Left kidney (tissue), 2 donors: Measurements from ENCODE around the gene SHMT2. TPM values are rescaled to one million over a fixed set of nuclear protein-coding genes. Genes with fewer than 3 reads are reported as not detected.

Experiments used
- DNase-seq: peaks from one replicate; pipeline ENCODE4 v3.0.0-alpha.2; 2013
- polyA plus RNA-seq: library from polyadenylated mRNA; unstranded; fragments of 120-200 nt; gene quantifications from one replicate; pipeline ENCODE4 v1.2.1, GENCODE V29; 2013; ENCODE audit not compliant: insufficient read length

The SHMT2 gene
- polyA plus RNA-seq, 1 donor = 71.6 TPM

DNA sequence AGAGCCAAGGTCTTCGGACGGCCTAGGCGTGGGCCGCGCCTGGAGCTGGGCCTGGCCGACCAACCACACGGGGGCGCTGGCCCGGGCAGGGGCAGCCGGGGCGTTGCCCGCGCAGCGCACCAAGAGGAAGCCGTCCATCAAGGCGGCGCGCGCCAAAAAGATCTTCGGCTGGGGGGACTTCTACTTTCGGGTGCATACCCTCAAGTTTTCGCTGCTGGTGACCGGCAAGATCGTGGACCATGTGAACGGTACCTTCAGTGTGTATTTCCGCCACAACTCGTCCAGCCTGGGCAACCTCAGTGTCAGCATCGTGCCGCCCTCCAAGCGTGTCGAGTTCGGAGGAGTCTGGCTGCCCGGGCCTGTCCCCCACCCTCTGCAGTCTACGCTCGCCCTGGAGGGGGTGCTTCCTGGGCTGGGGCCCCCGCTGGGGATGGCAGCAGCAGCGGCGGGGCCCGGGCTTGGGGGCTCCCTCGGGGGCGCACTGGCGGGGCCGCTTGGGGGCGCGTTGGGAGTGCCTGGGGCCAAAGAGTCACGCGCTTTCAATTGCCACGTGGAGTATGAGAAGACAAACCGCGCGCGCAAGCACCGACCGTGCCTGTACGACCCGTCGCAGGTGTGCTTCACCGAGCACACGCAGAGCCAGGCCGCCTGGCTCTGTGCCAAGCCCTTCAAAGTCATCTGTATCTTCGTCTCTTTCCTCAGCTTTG lies 4.4 kb upstream of the SHMT2 start:
- no peak for DNase-seq

DNA sequence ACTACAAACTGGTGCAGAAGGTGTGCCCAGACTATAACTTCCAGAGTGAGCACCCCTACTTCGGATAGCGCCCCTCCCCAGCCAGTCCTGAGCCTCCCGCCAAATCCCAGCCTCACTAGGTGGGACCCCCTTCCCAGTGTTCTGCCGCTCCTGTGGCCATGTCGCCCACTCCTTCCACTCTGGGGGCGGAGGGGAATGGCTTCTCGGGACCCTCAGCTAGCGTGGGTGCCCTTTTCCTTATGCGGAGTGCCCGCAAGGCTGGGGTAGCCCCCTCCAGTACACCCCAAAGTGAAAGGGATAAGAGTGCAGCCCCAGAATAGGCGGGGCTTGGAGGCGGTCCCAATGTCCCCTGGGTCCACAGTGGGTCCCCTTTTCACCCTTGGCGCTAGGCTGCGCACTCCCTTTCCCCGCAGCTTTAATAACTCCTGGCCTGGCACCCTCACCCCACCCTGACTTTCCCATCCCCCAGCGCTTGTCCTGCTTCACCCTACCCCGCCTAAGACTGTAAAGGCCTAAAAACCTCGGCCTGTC lies 3.8 kb upstream of the SHMT2 start:
- DNase-seq = no peak

GRCh38 chr12:57226588-57227314 lies 2.8 kb upstream of the SHMT2 start:
- no peak for DNase-seq

DNA sequence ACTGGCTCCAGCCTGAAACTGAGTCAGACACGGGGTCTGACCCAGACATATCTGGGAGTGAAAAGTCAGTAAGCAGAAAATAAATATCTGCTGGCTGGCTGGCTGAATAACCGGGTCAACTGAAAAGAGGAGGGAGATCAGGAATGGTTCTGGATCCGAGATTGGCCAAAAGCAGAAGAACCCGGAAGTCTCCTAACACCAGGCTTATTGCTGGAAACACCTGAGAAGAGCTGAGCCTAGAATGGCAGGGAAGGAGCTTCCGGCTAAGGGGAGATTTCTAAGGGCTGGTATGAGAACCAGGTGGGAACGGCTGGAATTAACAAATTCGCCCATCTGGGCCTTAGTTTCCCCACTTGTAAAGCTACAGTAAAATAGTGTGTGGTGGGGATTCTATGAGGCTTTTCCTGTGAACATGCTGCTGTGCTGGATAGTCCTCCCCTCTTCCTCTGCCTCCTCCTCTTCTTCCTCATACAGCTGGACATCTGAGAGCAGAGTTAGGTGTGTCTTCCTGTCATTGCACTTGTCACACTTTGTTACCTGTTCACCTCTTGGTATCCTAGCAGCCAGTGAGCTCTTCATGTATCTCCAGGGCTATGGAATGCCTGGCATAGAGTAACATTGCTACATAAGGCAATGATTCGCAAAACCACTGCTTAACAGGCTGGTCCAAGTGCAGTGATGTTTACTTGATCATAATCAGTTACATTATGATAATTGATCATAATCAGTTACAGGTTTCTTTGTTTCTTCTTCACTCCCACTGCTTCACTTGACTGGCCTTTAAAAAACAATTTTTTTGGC lies 2.0 kb upstream of the SHMT2 start:
- DNase-seq = no peak

DNA sequence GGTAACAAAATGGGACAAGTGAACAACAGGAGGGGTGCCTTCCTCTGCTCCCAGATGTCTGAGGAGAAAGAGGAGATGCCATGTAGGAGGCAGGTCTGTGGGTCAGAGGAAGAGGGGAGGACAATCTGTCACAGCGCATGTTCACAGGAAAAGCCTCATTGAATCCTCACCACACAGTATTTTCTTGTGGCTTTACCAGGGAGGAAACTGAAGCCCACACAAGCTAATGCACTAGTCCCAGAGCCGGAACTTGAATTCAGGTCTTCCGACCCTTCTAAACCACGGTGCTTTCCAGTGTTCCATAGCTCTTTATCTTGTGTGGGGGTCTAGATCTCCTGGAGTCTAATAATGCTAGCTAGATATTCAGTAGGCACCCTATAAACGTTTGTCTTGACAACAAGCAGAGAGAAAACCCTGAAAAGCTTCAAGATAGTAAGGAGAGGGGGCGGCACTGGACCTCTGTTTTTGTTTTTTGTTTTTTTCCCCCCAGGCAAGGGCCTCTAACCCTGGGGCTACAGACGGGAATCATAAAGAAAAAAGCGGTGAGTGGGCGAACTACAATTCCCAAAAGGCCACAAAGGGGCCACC lies 371 bp upstream of the SHMT2 start:
- DNase-seq = no peak

DNA sequence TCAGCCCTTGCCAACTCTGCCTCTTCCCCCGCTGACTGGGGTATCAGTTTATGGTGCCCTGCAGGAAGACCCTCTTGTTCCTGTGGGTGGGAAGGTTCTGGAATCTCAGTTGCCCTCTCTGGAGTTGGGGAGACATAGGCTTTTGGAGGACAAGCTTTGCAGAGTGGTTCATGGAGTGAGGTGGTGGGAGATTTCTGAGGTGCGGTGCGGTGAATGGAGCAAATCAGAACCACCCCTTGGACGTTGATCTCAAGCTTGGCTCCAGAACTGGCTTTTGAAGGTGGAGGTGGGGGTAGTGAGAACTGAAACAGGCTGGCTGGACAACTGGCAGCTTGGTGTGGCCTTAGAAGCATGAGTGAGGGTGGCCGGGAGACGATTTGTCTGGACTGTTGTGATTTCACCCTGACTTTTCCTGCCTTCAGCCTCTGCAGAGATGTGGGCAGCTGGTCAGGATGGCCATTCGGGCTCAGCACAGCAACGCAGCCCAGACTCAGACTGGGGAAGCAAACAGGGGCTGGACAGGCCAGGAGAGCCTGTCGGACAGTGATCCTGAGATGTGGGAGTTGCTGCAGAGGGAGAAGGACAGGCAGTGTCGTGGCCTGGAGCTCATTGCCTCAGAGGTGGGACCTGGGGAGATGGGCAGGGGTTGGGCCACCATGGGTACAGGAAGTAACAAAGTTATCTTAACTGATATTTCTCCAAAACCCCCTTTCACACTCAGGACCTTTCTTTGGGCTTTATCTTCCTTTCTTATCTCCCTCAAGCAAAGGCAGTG lies 1.1 kb downstream of the SHMT2 start:
- no peak for DNase-seq

- no peak for DNase-seq
Measured at GRCh38 chr12:57231276-57232021, 1.9 kb downstream of the SHMT2 start.

GRCh38 chr12:57232156-57232756 lies 2.7 kb downstream of the SHMT2 start:
- DNase-seq = no peak

DNA sequence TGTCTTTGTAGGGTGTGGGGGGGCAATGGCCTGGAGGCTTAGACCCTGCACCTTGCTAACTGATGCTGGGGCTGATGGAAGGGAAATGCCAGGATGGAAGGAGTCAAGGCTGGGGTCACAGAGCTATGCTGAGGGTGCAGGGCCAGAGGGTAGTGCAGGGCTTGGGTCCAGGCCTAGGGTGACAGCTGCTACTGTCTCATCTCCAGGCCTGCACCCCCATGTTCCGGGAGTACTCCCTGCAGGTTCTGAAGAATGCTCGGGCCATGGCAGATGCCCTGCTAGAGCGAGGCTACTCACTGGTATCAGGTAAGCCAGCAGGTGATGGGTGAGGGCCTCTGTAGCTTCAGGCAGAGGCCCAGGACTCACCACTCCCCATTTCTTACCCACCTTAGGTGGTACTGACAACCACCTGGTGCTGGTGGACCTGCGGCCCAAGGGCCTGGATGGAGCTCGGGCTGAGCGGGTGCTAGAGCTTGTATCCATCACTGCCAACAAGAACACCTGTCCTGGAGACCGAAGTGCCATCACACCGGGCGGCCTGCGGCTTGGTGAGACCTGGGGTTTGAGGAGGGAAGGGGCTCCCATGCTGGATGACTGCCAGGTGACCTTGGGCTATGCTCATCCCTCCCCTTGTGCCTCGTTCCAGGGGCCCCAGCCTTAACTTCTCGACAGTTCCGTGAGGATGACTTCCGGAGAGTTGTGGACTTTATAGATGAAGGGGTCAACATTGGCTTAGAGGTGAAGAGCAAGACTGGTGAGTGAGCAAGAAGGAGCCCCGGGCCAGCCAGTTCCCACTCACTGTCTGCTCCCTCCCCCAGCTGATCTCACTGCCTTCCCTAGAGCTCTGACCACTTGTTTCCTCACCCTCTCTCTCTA lies 4.1 kb downstream of the SHMT2 start:
- DNase-seq = no peak

DNA sequence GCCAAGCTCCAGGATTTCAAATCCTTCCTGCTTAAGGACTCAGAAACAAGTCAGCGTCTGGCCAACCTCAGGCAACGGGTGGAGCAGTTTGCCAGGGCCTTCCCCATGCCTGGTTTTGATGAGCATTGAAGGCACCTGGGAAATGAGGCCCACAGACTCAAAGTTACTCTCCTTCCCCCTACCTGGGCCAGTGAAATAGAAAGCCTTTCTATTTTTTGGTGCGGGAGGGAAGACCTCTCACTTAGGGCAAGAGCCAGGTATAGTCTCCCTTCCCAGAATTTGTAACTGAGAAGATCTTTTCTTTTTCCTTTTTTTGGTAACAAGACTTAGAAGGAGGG lies 4.7 kb downstream of the SHMT2 start:
- DNase-seq = no peak

DNA sequence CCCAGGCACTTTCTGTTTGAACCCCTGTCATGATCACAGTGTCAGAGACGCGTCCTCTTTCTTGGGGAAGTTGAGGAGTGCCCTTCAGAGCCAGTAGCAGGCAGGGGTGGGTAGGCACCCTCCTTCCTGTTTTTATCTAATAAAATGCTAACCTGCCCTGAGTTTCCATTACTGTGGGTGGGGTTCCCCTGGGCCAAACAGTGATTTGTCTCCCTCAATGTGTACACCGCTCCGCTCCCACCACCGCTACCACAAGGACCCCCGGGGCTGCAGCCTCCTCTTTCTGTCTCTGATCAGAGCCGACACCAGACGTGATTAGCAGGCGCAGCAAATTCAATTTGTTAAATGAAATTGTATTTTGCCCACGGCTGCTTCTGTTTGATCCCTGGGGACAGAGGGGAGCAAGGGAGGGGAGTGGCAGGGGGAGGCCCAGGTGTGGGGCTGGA lies 5.1 kb downstream of the SHMT2 start:
- DNase-seq = no peak

DNA sequence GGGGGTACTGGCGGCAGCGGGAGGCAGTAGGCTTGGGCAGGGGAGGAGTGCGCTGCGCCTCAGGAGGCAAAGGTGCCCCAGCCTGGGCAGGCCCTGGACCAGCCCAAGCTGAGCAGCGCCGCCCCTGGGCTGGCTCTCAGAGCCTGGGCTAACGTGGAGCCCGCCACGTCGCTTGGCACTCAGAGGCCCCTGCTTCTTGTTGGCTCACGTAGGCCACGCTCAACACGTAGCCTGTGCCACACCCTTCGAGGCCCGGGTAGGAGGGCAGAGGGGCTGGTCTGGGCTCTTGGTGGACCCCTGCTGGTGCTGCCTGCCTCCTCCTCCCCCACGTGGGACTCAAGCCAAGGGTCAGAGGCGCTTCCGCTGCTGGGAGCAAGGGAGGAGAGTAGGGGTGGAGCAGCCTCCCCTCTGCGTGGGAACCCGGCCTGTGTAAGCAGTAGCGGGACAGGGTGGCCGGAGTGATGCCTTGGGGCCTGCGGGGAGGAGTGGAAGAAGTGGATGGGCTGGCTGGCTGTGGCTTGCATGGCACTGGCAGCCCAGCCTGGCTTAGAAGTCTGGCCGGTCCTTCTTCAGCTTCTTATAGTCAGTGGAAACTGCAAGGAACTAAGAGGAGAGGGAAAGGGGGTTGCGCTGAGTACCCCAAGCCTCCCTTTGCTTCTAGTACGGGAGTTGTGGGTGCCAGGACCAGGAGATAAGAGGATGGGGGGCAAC lies 5.7 kb downstream of the SHMT2 start:
- peak; percentile 68 for DNase-seq

- no peak for DNase-seq
Measured at GRCh38 chr12:57235728-57236131, 6.2 kb downstream of the SHMT2 start.

DNA sequence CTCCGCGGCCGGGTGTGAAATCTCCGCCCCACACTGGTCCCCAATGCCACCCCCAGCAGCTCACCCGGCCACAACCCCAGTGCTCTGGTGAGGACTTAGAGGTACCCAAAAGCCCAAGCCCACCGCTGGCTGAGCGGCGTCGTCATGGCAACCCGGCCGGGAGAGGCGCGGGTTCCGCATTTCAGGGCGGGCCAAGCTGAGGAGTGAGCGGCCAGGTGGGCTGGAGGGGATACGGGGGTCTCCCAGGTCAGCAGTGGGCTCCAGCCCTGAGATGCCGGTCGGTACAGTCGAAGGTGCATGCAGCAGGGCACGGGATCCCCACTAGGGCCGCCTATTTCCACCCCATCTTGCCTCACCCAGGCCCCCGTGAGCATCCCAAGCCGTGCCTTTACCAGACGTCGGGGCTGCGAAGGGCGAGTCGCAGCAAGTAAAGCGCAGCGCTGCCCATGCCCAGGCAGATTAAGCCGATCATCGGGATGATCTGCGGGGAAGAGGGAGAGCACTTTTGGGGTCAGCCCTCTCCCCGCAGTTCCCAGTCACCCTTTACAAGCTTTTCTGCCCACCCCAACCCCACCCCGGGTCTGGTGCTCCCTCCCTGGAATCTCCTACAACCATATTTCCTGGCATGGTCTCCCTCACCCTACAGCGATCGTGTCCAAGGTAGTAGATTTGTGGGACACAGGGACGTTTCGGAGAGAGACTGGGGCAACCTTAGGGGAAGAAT lies 6.9 kb downstream of the SHMT2 start:
- no peak for DNase-seq

- no peak for DNase-seq
Measured at GRCh38 chr12:57236925-57237595, 7.5 kb downstream of the SHMT2 start.

DNA sequence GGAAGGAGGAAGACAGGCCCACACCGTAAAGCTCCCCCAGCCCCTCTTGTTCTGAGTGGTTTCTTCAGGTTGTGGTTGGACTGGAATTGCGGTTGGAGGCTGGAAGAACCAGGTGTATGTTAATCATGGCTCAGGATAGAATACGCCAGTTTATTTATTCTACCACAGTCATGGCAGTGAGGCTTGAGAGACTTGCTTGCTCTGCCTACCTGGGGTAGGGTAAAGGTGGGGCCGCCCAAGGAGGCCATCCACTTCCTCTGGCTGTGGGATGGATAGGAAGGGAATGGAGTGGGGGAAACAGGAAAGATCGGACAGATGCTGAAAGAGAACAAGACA lies 8.1 kb downstream of the SHMT2 start:
- no peak for DNase-seq
